HG03280 (cell line): ENCODE results near the gene TUBB6.

ENCODE experiments used
- ATAC-seq: cut with Tn5 transposase; IDR thresholded peaks from one replicate; pipeline ENCODE4 v1.9.1; 2021; ENCODE audit warnings: mild to moderate bottlenecking, moderate library complexity; ENCODE audit not compliant: unreplicated experiment

Gene TUBB6

GRCh38 chr18:12290086-12290485 is 18.0 kb upstream of the TUBB6 start:
- ATAC-seq = no peak

DNA sequence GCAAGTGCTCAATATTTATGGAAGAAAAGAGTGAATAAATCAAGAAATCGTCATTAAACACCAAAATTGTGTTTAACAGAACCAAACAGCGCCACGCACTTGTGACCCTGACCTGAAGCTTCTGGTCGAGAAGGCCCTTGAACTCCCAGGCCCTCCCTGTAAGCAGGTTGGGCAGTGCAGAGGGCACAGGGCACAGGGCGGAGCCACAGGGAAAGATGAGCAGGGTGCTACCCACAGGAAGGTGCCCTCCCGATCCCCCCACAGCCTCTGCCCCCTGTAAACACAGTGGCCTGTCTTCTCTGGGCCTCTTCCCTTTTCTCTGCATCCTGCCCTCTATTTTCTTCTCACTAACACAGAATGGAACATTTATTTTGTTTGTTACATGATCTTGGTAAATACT is 16.9 kb upstream of the TUBB6 start:
- no peak for ATAC-seq

DNA sequence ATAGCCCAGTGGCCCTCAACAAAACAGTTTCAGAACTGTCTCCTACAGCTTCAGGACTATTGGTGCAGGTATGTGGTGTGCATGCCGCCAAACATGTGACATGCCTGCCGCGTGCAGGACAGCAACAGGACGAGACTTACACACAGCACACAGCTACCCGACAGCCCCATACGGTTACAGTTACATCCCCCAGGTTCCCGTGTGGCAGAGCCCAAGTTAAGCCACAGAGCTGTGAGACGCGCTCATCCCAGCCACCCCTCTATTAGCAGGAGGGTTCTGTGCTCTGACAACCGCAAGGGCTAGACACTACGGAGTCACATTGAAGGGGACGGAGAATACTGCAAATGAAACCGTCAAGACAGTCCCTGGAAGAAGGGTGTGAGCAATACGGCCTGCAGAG is 16.4 kb upstream of the TUBB6 start:
- ATAC-seq = no peak

DNA sequence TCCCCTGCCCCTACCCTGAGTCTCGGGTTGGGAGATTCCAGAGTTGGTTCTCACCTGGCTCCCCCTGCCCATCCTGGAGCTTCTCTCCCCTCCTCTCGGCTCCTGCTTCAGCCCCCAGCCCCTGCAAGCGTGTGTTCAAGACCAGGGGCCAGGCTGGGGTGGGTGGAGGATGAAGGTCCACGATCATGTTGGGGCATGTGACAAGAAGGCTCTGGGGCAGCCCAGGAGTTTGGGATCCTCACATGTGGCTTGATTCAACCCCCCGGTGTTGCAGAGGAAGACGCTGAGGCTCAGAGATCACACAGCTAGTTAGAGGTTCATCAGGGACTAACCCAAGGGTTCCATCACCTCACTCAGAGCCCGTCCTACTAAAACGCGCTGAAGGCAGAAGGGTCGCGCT is 14.2 kb upstream of the TUBB6 start:
- ATAC-seq = no peak

- ATAC-seq = no peak
These were observed 12.5 kb upstream of the TUBB6 start for GRCh38 chr18:12295389-12296086.

- no peak for ATAC-seq
These were observed 12.0 kb upstream of the TUBB6 start for GRCh38 chr18:12296087-12296403.

DNA sequence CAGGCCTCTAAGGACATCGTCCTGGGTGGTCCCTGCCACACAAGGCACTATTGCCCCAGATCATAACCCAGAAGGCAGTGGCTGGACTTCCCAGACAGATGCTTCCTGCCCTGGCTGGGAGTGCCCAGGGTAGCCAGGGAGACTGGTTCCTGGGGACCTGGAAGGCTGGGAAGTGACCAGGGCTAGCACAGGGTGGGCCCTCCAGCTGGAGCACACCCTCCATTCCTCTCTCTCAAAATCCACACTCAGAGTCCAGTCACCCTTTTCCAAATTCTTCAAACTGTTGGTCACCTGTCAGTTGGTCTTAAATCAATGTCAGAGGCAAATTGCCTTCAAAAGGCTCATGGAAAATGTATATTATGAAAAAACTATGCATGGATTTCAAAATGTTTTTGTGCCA is 11.6 kb upstream of the TUBB6 start:
- ATAC-seq = no peak

GRCh38 chr18:12299862-12300261 is 8.2 kb upstream of the TUBB6 start:
- ATAC-seq = no peak

DNA sequence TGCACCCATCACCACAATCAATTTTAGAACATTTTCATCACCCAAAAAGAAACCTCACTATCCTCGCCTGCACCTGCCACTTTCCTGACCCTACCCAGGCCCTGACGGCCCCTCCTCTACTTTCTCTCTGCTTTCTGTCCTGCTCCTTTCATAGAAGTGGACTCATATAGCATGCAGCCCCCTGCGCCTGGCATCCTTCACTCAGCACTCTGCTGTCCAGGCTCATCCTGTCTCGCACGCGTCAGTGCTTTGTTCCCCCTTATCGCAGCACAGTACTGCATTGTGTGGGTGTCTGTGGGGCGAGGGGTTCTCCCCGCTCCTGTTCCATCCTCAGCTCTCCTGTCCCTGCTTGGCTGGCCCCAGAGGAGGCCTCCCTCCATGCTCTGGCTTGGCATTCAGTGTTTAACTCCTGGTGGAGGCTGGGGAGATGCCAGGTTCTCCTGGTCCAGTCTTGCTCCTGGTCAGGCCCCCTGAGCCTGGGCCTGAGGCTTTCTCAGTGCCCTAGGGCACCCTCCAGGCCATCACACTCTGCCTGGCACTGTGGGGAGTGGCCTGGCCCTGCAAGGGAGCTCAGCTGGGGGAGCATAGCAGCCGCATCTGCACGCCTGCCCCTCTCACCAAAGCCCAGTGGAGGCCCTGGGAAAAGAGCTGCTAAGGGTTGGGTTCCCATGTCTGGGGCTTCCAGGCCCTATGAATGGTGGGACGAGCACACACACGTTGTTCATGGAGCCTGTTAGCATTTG is 6.6 kb upstream of the TUBB6 start:
- no peak for ATAC-seq

GRCh38 chr18:12302391-12303147 is 5.5 kb upstream of the TUBB6 start:
- ATAC-seq = no peak

- no peak for ATAC-seq
These were observed 3.5 kb upstream of the TUBB6 start for GRCh38 chr18:12304351-12305210.

DNA sequence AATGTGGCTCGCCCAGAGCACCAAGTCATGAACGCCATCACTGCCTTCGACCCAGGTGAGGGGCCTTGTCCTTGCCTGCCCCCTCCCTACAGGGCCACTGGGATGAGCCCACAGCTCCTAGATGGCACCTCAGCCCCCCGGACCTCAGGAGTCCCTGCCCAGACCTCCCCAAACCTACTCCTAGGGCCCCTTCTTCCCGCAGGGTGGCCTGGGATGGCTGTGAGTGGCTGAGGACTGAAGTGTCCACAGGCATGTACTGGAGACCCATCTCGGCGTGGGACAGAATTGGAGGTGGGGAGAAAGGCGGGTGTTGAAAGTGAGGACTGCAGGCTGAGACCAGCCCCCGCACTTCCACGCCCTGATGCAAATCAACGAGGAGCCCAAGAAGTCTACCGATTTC is 2.8 kb upstream of the TUBB6 start:
- no peak for ATAC-seq

DNA sequence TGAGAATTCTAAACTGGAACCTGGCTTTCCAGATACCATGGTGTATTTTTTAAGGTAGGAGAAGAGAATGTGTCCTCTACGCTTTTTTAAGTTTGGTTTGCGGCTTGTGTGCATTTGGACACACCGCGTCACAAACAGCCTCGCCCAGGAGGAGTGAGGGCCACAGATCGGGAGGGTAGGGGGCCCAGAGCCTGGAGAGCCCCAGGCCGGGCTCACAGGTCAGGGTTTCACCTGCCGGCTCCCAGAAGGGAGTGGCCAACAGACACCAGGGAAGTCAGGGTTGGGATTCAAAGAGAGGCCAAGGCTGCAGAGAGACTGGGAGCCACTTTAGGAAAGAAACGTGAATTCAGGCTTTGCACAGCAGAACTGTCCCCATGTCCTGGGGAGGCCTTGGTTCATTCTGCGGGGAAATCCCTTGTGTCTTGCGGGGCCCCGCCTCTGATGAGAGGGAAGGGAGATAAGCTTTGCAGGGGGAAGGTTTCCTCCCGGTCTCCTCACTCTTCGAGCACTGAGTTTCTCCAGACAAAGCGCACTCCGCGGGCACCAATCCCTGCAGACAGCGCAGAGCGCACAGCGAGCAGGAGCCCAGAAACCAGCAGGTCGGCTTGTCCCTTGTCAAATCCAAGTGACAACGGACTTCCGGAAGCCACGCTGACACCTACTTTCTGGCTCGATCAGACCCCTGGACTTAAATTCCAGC is 2.0 kb upstream of the TUBB6 start:
- no peak for ATAC-seq

DNA sequence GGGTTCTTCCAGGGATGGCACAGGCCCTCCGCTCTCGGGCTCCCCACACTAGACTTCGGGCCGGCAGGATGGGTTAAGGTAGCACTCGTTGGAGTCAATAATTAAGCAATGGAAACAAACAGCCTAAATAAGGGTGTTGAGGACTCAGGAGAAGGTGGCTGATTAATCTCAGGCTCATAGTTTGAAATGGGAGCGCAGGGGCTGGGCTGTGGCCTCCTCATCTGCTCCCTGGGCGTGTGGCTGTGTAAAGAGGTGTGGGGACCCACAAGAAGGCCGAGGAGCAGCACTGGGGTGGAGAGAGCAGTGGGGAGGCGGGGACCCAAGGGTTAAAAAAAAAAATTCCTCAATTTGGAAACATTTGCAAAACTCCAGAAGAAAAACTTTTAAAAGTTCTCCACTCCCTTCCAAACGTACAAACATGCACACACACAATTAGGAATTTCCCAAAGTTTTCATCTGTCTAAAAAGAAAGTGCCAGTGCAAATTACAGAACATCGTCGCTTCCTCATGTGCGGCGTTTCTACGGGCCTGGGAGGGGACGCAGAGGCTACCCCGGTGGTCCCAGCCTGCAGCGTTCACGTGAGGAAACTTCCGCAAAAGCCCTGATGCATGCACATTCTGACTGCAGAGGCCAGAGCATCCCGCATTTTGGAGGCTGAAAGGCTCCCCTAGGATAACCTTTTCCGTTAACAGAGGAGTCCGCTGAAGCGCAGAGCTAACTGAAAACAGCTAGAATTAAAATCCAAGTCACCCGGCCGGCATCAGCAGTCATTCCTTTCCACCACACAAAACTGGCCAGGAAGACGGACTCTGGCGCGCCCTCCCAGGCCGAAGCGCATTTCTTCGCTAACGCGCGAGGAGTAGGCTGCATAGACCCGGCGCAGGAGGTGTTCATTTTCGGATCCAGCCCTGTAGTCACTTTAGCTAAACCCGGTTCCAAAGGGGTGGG is 1.0 kb upstream of the TUBB6 start:
- ATAC-seq = no peak

DNA sequence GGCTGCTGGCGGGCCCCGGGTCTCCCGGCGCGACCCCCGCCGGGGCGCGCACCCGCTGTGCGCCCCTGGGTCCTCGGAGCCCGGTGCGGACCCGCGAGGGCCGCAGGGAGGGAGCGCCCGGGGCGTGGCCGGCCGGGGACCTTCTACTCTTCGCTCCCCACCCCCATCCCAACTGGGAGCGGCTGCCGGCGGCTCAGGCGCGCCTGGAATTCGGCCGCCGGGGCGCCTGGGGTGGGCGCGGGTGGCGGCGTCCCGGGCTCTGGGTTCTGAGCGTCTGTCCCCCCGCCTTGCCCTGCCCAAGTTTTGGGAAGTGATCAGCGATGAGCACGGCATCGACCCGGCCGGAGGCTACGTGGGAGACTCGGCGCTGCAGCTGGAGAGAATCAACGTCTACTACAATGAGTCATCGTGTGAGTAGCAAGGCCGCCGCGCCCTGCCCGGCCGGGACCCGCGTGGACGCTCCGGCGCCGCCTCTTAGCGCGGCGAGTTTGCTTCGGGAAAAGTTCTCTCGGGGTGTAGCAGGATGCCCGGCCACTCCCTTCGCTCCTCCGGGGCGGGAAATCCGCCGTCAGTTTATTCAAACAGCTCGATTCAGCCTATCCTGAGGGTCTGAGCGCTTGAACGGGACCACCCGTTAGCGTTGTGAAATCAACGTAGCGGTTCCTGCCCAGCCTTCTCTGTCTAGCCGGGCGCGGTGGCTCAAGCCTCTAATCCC is 502 bp downstream of the TUBB6 start:
- peak; percentile 52 for ATAC-seq

GRCh38 chr18:12309683-12310198 is 1.7 kb downstream of the TUBB6 start:
- no peak for ATAC-seq

GRCh38 chr18:12310762-12311161 is 2.7 kb downstream of the TUBB6 start:
- no peak for ATAC-seq

DNA sequence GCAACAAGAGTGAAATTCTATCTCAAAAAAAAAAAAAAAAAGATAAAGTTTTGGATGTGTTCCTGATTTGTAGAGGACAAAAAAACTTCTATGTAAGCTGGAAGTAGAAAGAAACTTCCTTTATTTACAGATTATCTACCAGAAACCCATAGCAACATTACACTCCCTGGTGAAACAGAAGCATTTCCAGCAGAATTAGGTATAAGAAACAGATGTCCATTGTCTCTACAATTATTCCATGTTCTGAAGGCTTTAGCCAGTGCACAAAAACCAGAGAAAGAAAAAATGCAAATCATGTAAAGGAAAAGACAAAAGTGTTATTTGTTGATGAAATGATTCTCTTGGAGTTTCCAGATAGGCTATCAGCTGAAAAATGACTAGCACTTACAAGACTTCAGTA is 4.9 kb downstream of the TUBB6 start:
- no peak for ATAC-seq
